Measurements from ENCODE around the gene MNX1. TPM values are rescaled to one million over a fixed set of nuclear protein-coding genes. Genes with fewer than 3 reads are reported as not detected.

Gene MNX1
- total and polyA plus RNA-seq, 2 donors (not counting 3 experiments of a cell fraction or from before 2014, with no cell fraction given) = not detected

GRCh38 chr7:157044147-157044687 lies 33.8 kb upstream of the MNX1 start:
- H3K79me2 ChIP-seq (ENCODE audit: control insufficient read depth, insufficient read depth, low read length) = no peaks in the 10 kb centered on the region
- dilution Hi-C loops (cut with MboI; ENCODE audit: extremely low pct_ligation_motif_present, low sequenced_read_pairs) = no loop called here
- H4K20me1 ChIP-seq (replicated peaks; ENCODE audit: control insufficient read depth, extremely low read depth, insufficient read depth, low read length) = no peaks in the 10 kb centered on the region
- H3K27ac ChIP-seq (ENCODE audit: insufficient read depth, low read depth, low read length) = no peak overlapping the region
- no peak overlapping the region for H3K4me3 ChIP-seq (replicated peaks in 1 of 3; ENCODE audit: insufficient read depth in 1 of 3, low read depth in 1 of 3, low read length in 3 of 3)
- H3K36me3 ChIP-seq (ENCODE audit: control insufficient read depth in 2 of 2, extremely low read depth in 1 of 2, insufficient read depth in 2 of 2, low read length in 2 of 2) = no peaks in the 10 kb centered on the region
- H3K9me3 ChIP-seq (replicated peaks; ENCODE audit: control insufficient read depth, insufficient read depth, low read length) = no peaks in the 10 kb centered on the region
- H3K9me1 ChIP-seq (replicated peaks; ENCODE audit: control insufficient read depth, extremely low read depth, insufficient read depth, low read length) = no peaks in the 10 kb centered on the region
- ChIA-PET CTCF (no interaction called here), POLR2A (interaction anchor here (0.6 kb wide), 1 partner anchor 26 kb away, joined by 12 read pairs; no protein-coding TSS in a partner anchor)
- no TSS peak for BruUV-seq (replicated peaks)
- TF ChIP-seq GATA2 (IDR thresholded peaks at IDR 0.05; ENCODE audit: insufficient read depth, insufficient read length, low read depth, low read length) = no peak
- no peak for TF ChIP-seq EZH2 (IDR thresholded peaks at IDR 0.05; ENCODE audit: borderline replicate concordance, low read depth, low read length, severe bottlenecking)
- no peak for TF ChIP-seq POLR2A (IDR thresholded peaks at IDR 0.05; ENCODE audit: low read depth, low read length)
- TF ChIP-seq FOS (IDR thresholded peaks at IDR 0.05; ENCODE audit: borderline replicate concordance, insufficient read depth, low read length) = no peak
- TF ChIP-seq MYC (IDR thresholded peaks at IDR 0.05; ENCODE audit: low read depth, low read length) = no peak
- TF ChIP-seq MAX (IDR thresholded peaks at IDR 0.05; ENCODE audit: insufficient read depth, insufficient read length) = no peak
- TF ChIP-seq JUN (IDR thresholded peaks at IDR 0.05; ENCODE audit: borderline replicate concordance, insufficient read depth, insufficient read length, low read depth) = no peak
- no peak for TF ChIP-seq CTCF (IDR thresholded peaks at IDR 0.05; ENCODE audit: extremely low read depth in 1 of 2, insufficient read depth in 1 of 2, low read depth in 1 of 2, low read length in 2 of 2)
- TF ChIP-seq POLR2AphosphoS5 (IDR thresholded peaks at IDR 0.05; ENCODE audit: insufficient read depth, low read depth, low read length) = no peak
- no peak overlapping the region for H3K9ac ChIP-seq (replicated peaks; ENCODE audit: extremely low read depth, insufficient read depth, low read length)
- no peak overlapping the region for H3K4me2 ChIP-seq (ENCODE audit: insufficient read depth, low read length)
- no peaks in the 10 kb centered on the region for H3K4me1 ChIP-seq (ENCODE audit: control insufficient read depth, extremely low read depth, insufficient read depth, low read length)
- no peaks in the 10 kb centered on the region for H3K27me3 ChIP-seq (ENCODE audit: control insufficient read depth in 2 of 2, insufficient read depth in 2 of 2, low read length in 2 of 2)
- no peak overlapping the region for H2AFZ ChIP-seq (ENCODE audit: low read depth, low read length)
- no peak for FAIRE-seq
- intact Hi-C loops (cut with micrococcal nuclease) = no loop called here
- no peak for DNase-seq (ENCODE audit: low read depth, low spot score)

Data from endothelial cell of umbilical vein (primary cell).